Caco-2 (cell line): Measurements from ENCODE around the gene GREB1. TPM values are rescaled to one million over a fixed set of nuclear protein-coding genes. Genes with fewer than 3 reads are reported as not detected.

ENCODE experiments used
- BruUV-seq: library from RNA; stranded (reverse); fragments of 400-500 nt; replicated peaks from 2 replicates; lab custom pipeline; 2021; lab: Mats Ljungman, UMichigan
- CTCF ChIA-PET: fragments of 300-600 bp; sonication (Branson Sonifier 250); formaldehyde crosslinking; loops from one replicate; lab custom pipeline; 2022; ENCODE audit warnings: antibody characterized with exemption; lab: Charles Lee
- POLR2A ChIA-PET: fragments of 300-600 bp; sonication (Branson Sonifier 250); formaldehyde crosslinking; loops from one replicate; lab custom pipeline; 2022; ENCODE audit warnings: antibody characterized with exemption; lab: Charles Lee
- DNase-seq, 2 experiments: peaks; one replicate each; pipeline versions ENCODE4 v3.0.0 to v3.0.0-alpha.2; 2020 to 2022
- H3K27me3 ChIP-seq: replicated peaks from 2 replicates; pipeline ENCODE4 v1.6.0; 2011; ENCODE audit warnings: low read length; ENCODE audit not compliant: control insufficient read depth, insufficient read depth
- H3K36me3 ChIP-seq: 2 replicates; pipeline ENCODE4 v1.5.1; 2011; ENCODE audit warnings: low read length; ENCODE audit not compliant: control insufficient read depth, insufficient read depth
- H3K4me1 ChIP-seq: fragments of 250-450 bp; sonication (Bioruptor Pico); 2 replicates; pipeline ENCODE4 v1.5.1; 2020; ENCODE audit warnings: mild to moderate bottlenecking
- H3K4me3 ChIP-seq: 2 replicates; pipeline ENCODE4 v1.5.1; 2011; ENCODE audit warnings: low read depth, mild to moderate bottlenecking, control low read depth, low read length
- H3K9me3 ChIP-seq: fragments of 250-450 bp; sonication (Bioruptor Pico); 2 replicates; pipeline ENCODE4 v1.5.1; 2020; ENCODE audit warnings: mild to moderate bottlenecking, moderate library complexity
- H3K27ac Mint-ChIP-seq: one replicate; pipeline ENCODE4 v1.8.0; 2022; ENCODE audit warnings: mixed read lengths; ENCODE audit not compliant: unreplicated experiment
- H3K27me3 Mint-ChIP-seq: one replicate; pipeline ENCODE4 v1.8.0; 2022; ENCODE audit warnings: mixed read lengths; ENCODE audit not compliant: insufficient read depth, unreplicated experiment
- H3K36me3 Mint-ChIP-seq: one replicate; pipeline ENCODE4 v1.8.0; 2022; ENCODE audit warnings: mild to moderate bottlenecking, mixed read lengths; ENCODE audit not compliant: insufficient read depth, unreplicated experiment
- H3K4me1 Mint-ChIP-seq: one replicate; pipeline ENCODE4 v1.8.0; 2022; ENCODE audit warnings: low read depth, mixed read lengths; ENCODE audit not compliant: unreplicated experiment
- H3K4me3 Mint-ChIP-seq: one replicate; pipeline ENCODE4 v1.8.0; 2022; ENCODE audit warnings: mild to moderate bottlenecking, moderate library complexity, mixed read lengths; ENCODE audit not compliant: unreplicated experiment
- H3K9me3 Mint-ChIP-seq: one replicate; pipeline ENCODE4 v1.8.0; 2022; ENCODE audit warnings: mixed read lengths; ENCODE audit not compliant: unreplicated experiment
- CTCF ChIP-seq, 2 experiments: fragments of 200-600 bp in 1 of 2; IDR thresholded peaks; 1 replicate in 1 of 2; 2 replicates in 1 of 2; pipeline versions ENCODE4 v1.5.1 to v1.8.0; 2011 to 2022; ENCODE audit warnings: antibody characterized with exemption in 1 of 2, control low read depth in 1 of 2, inconsistent platforms in 1 of 2, low read depth in 1 of 2, low read length in 1 of 2, mild to moderate bottlenecking in 1 of 2, moderate library complexity in 1 of 2; ENCODE audit not compliant: insufficient read depth in 1 of 2, severe bottlenecking in 1 of 2, unreplicated experiment in 1 of 2
- intact Hi-C: fragments of 100-400 bp; cut with micrococcal nuclease; formaldehyde crosslinking; loops from one replicate; pipeline ENCODE4 v1.10.0; 2022; ENCODE audit not compliant: unreplicated experiment
- total RNA-seq: library from RNA; stranded (reverse); gene quantifications from 2 replicates; pipeline ENCODE4 v1.2.3, GENCODE V29; 2022

GREB1 gene
- total RNA-seq, 1 experiment from 2014 or later = 2.4 TPM

- H3K4me3 Mint-ChIP-seq = no peak overlapping the region
- intact Hi-C loops = no loop called here
- no peak overlapping the region for H3K27ac Mint-ChIP-seq
Measured at GRCh38 chr2:11578986-11579774, 45.3 kb downstream of the GREB1 start.

GRCh38 chr2:11579867-11580659, 46.2 kb downstream of the GREB1 start:
- no peak for TF ChIP-seq CTCF (IDR thresholded peaks at IDR 0.05; ENCODE audit: insufficient read depth in 1 of 2, low read depth in 1 of 2, low read length in 1 of 2, severe bottlenecking in 1 of 2, unreplicated experiment in 1 of 2)
- Histone ChIP-seq H3K27me3 (no peaks in the 10 kb centered on the region), H3K36me3 (no peaks in the 10 kb centered on the region), H3K4me3 (no peak overlapping the region), H3K4me1 (0 out of 2 replicates have a peak, but pooled peaks cover 14% of the 10 kb centered on the region), H3K9me3 (no peaks in the 10 kb centered on the region)
- intact Hi-C loops = loop anchor here (5.0 to 10.0 kb wide), 2 partner anchors 83 to 345 kb away; no protein-coding TSS in a partner anchor
- no TSS peak for BruUV-seq
- Mint-ChIP-seq H3K36me3 (no peaks in the 10 kb centered on the region), H3K4me1 (no peaks in the 10 kb centered on the region), H3K4me3 (no peak overlapping the region), H3K9me3 (no peaks in the 10 kb centered on the region), H3K27me3 (no peaks in the 10 kb centered on the region), H3K27ac (no peak overlapping the region)
- ChIA-PET CTCF (interaction anchor here (0.7 kb wide), 1 partner anchor 447 kb away, joined by 3 read pairs; a partner anchor contains a TSS), POLR2A (no interaction called here)
- DNase-seq = no peak

More at GRCh38 chr2:11578986-11579774, 45.3 kb downstream of the GREB1 start:
- no TSS peak for BruUV-seq
- no peaks in the 10 kb centered on the region for H3K4me1 Mint-ChIP-seq
- ChIA-PET POLR2A (interaction anchor here (0.6 kb wide), 1 partner anchor 131 kb away, joined by 4 read pairs; no protein-coding TSS in a partner anchor), CTCF (no interaction called here)
- Histone ChIP-seq H3K9me3 (no peaks in the 10 kb centered on the region), H3K27me3 (no peaks in the 10 kb centered on the region), H3K4me3 (no peak overlapping the region), H3K36me3 (no peaks in the 10 kb centered on the region), H3K4me1 (0 out of 2 replicates have a peak, but pooled peaks cover 10% of the 10 kb centered on the region)
- H3K27me3 Mint-ChIP-seq = no peaks in the 10 kb centered on the region
- no peak for DNase-seq
- TF ChIP-seq CTCF (IDR thresholded peaks at IDR 0.05; ENCODE audit: insufficient read depth in 1 of 2, low read depth in 1 of 2, low read length in 1 of 2, severe bottlenecking in 1 of 2, unreplicated experiment in 1 of 2) = no peak
- H3K36me3 Mint-ChIP-seq = no peaks in the 10 kb centered on the region
- H3K9me3 Mint-ChIP-seq = no peaks in the 10 kb centered on the region

GRCh38 chr2:11580697-11581096, 46.9 kb downstream of the GREB1 start:
- H3K4me3 ChIP-seq = no peak overlapping the region
- H3K4me3 Mint-ChIP-seq = no peak overlapping the region
- intact Hi-C loops = loop anchor here (5.0 to 10.0 kb wide), 2 partner anchors 83 to 346 kb away; no protein-coding TSS in a partner anchor
- H3K4me1 ChIP-seq = 0 out of 2 replicates have a peak, but pooled peaks cover 14% of the 10 kb centered on the region
- BruUV-seq = no TSS peak
- CTCF ChIA-PET = interaction anchor here (0.7 kb wide), 1 partner anchor 448 kb away, joined by 3 read pairs; a partner anchor contains a TSS
- no peak for DNase-seq
- H3K27me3 Mint-ChIP-seq = no peaks in the 10 kb centered on the region
- no peaks in the 10 kb centered on the region for H3K36me3 ChIP-seq
- TF ChIP-seq CTCF (IDR thresholded peaks at IDR 0.05; ENCODE audit: insufficient read depth in 1 of 2, low read depth in 1 of 2, low read length in 1 of 2, severe bottlenecking in 1 of 2, unreplicated experiment in 1 of 2) = no peak
- peak overlapping the region; percentile 17 for H3K27ac Mint-ChIP-seq
- H3K4me1 Mint-ChIP-seq = no peaks in the 10 kb centered on the region
- POLR2A ChIA-PET = interaction anchor here (0.5 kb wide), 1 partner anchor 11 kb away, joined by 4 read pairs; no protein-coding TSS in a partner anchor
- H3K36me3 Mint-ChIP-seq = no peaks in the 10 kb centered on the region
- H3K27me3 ChIP-seq = no peaks in the 10 kb centered on the region
- H3K9me3 Mint-ChIP-seq = no peaks in the 10 kb centered on the region
- no peaks in the 10 kb centered on the region for H3K9me3 ChIP-seq
